ENCODE measurements around the gene DNAH2. TPM values are rescaled to one million over a fixed set of nuclear protein-coding genes. Genes with fewer than 3 reads are reported as not detected.

DNAH2 gene
- total and polyA plus RNA-seq, 2 of the 8 experiments (the other 6 are each of a cell fraction or from before 2014, with no cell fraction given) = 0.13 to 0.18 TPM

- H2AFZ ChIP-seq (ENCODE audit: low read length) = no peak overlapping the region
- FAIRE-seq = no peak
- no peak overlapping the region for H3K14ac ChIP-seq (ENCODE audit: insufficient read length)
- no peak overlapping the region for H2BK20ac ChIP-seq (ENCODE audit: low read length)
- CTCF ChIA-PET (ENCODE audit: partially characterized antibody) = interaction anchor here (0.7 to 2.0 kb wide), 4 partner anchors 33 to 309 kb away, joined by 3 to 10 read pairs (median 8); no protein-coding TSS in a partner anchor
- H3K23me2 ChIP-seq (ENCODE audit: low read depth, low read length) = no peaks in the 10 kb centered on the region; the same call in 1 of the 2 replicates
- H2AK5ac ChIP-seq (ENCODE audit: low read depth, low read length) = no peak overlapping the region
- no peaks in the 10 kb centered on the region for H3K79me1 ChIP-seq (ENCODE audit: low read depth, low read length)
- no peak overlapping the region for H3K9ac ChIP-seq (replicated peaks in 1 of 4; ENCODE audit: extremely low read depth in 1 of 4, low read depth in 3 of 4, low read length in 3 of 4)
- H2BK120ac ChIP-seq (replicated peaks; ENCODE audit: low read depth, low read length) = no peak overlapping the region
- H3K9me3 ChIP-seq (ENCODE audit: insufficient read depth in 2 of 2, low read depth in 1 of 2, low read length in 1 of 2) = no peaks in the 10 kb centered on the region
- H4K91ac ChIP-seq (replicated peaks; ENCODE audit: insufficient read length, low read length) = no peak overlapping the region
- no peak overlapping the region for H3K18ac ChIP-seq (ENCODE audit: extremely low read depth, low read length)
- H2BK5ac ChIP-seq (ENCODE audit: low read depth, low read length) = no peak overlapping the region
- no peak overlapping the region for H2BK15ac ChIP-seq (ENCODE audit: low read length)
- H3K4me2 ChIP-seq (ENCODE audit: insufficient read depth in 1 of 2, low read depth in 2 of 2, low read length in 2 of 2) = no peak overlapping the region
- no peak overlapping the region for H3K4me3 ChIP-seq (ENCODE audit: extremely low read depth in 1 of 4, insufficient read depth in 2 of 4, low read depth in 3 of 4, low read length in 4 of 4)
- H3K4ac ChIP-seq (replicated peaks; ENCODE audit: insufficient read length, low read depth, low read length) = no peak overlapping the region
- no peaks in the 10 kb centered on the region for H3K27me3 ChIP-seq (replicated peaks in 1 of 4; ENCODE audit: control insufficient read depth in 3 of 4, extremely low read depth in 1 of 4, insufficient read depth in 3 of 4, low read length in 3 of 4)
- no peaks in the 10 kb centered on the region for H3K4me1 ChIP-seq (replicated peaks in 1 of 4; ENCODE audit: control insufficient read depth in 3 of 4, insufficient read depth in 4 of 4, low read length in 3 of 4)
- DNase-seq (ENCODE audit: low read depth in 1 of 2, low spot score in 2 of 2) = no peak
- H4K20me1 ChIP-seq (replicated peaks in 1 of 2; ENCODE audit: control insufficient read depth in 1 of 2, insufficient read depth in 2 of 2, low read length in 2 of 2) = no peaks in the 10 kb centered on the region
- H3K36me3 ChIP-seq (ENCODE audit: control insufficient read depth in 2 of 4, insufficient read depth in 4 of 4, low read length in 3 of 4) = no peaks in the 10 kb centered on the region
- H2BK12ac ChIP-seq (ENCODE audit: low read depth, low read length) = no peak overlapping the region
- no peak overlapping the region for H3K56ac ChIP-seq (replicated peaks; ENCODE audit: insufficient read length, low read depth, low read length)
- H3K27ac ChIP-seq (ENCODE audit: low read depth, low read length) = no peak overlapping the region
- H4K5ac ChIP-seq (ENCODE audit: insufficient read length, low read depth, low read length) = no peak overlapping the region
- H4K8ac ChIP-seq (ENCODE audit: extremely low read depth, insufficient read depth, low read length) = no peak overlapping the region
- no peaks in the 10 kb centered on the region for H3K79me2 ChIP-seq (ENCODE audit: control insufficient read depth in 1 of 2, insufficient read depth in 2 of 2, low read length in 2 of 2)
- TF ChIP-seq TEAD4 (IDR thresholded peaks at IDR 0.05; ENCODE audit: low read depth, low read length) = no peak
- TF ChIP-seq KDM1A (IDR thresholded peaks at IDR 0.05; ENCODE audit: borderline replicate concordance, low read length) = no peak
- no peak for TF ChIP-seq PHF8 (conservative IDR thresholded peaks at IDR 0.05; ENCODE audit: low read depth, low read length)
- no peak for TF ChIP-seq SAP30 (IDR thresholded peaks at IDR 0.05; ENCODE audit: insufficient read depth, insufficient replicate concordance, low read length)
- no peak for TF ChIP-seq EP300 (IDR thresholded peaks at IDR 0.05; ENCODE audit: borderline replicate concordance in 1 of 2, low read depth in 2 of 2, low read length in 2 of 2)
- TF ChIP-seq RXRA (IDR thresholded peaks at IDR 0.05; ENCODE audit: insufficient read depth, low read depth, low read length) = no peak
- TF ChIP-seq JUND (IDR thresholded peaks at IDR 0.05; ENCODE audit: low read length) = no peak
- TF ChIP-seq EGR1 (IDR thresholded peaks at IDR 0.05; ENCODE audit: borderline replicate concordance, low read depth, low read length) = no peak
- H3K23ac ChIP-seq (ENCODE audit: insufficient read length) = no peak overlapping the region
- POLR2A ChIA-PET (ENCODE audit: partially characterized antibody) = interaction anchor here (1.3 kb wide), 1 partner anchor 9 kb away, joined by 3 read pairs; no protein-coding TSS in a partner anchor
- WGBS, 2 experiments (ENCODE audit: extremely low coverage in 1 of 2, insufficient coverage in 1 of 2, insufficient read length in 1 of 2, insufficient replicate concordance in 2 of 2, low coverage in 1 of 2, low lambda C conversion rate in 2 of 2, missing lambda C conversion rate in 1 of 2) = 85% methylated on average over 4 of the region's 4 CpGs; no CpG with 5 or more reads in 1 of the 2 experiments
Observed at GRCh38 chr17:7747635-7748071, 30.1 kb downstream of the DNAH2 start.
